ENCODE measurements around the gene ISLR. TPM values are rescaled to one million over a fixed set of nuclear protein-coding genes. Genes with fewer than 3 reads are reported as not detected.
A peak's percentile ranks its signal among the peaks of the same experiment; 100 is the strongest.

The ISLR gene
- total and polyA plus RNA-seq, 2 of the 8 experiments (the other 6 are each of a cell fraction or from before 2014, with no cell fraction given) = 0.29 to 0.35 TPM

- Histone ChIP-seq H3K9me3 (ENCODE audit: insufficient read depth in 2 of 2, low read depth in 1 of 2, low read length in 1 of 2) (no peaks in the 10 kb centered on the region), H3K14ac (ENCODE audit: insufficient read length) (no peak overlapping the region), H2AFZ (ENCODE audit: low read length) (no peak overlapping the region), H3K23me2 (ENCODE audit: low read depth, low read length) (peaks cover 2% of the 10 kb centered on the region), H4K91ac (replicated peaks; ENCODE audit: insufficient read length, low read length) (peak overlapping the region; percentile 54), H3K36me3 (ENCODE audit: control insufficient read depth in 2 of 4, insufficient read depth in 4 of 4, low read length in 3 of 4) (no peaks in the 10 kb centered on the region), H3K4me1 (replicated peaks in 1 of 4; ENCODE audit: control insufficient read depth in 3 of 4, insufficient read depth in 4 of 4, low read length in 3 of 4) (peaks cover 27 to 37% (median 31%) of the 10 kb centered on the region in 4 experiments), H2BK5ac (ENCODE audit: low read depth, low read length) (no peak overlapping the region), H3K4me3 (ENCODE audit: extremely low read depth in 1 of 4, insufficient read depth in 2 of 4, low read depth in 3 of 4, low read length in 4 of 4) (peak overlapping the region in 2 of 4 experiments; percentile 1 to 8; a peak in 1 of 8 replicates), H4K8ac (ENCODE audit: extremely low read depth, insufficient read depth, low read length) (no peak overlapping the region), H3K56ac (replicated peaks; ENCODE audit: insufficient read length, low read depth, low read length) (no peak overlapping the region), H4K5ac (ENCODE audit: insufficient read length, low read depth, low read length) (no peak overlapping the region), H2AK5ac (ENCODE audit: low read depth, low read length) (no peak overlapping the region), H3K18ac (ENCODE audit: extremely low read depth, low read length) (no peak overlapping the region), H3K27ac (ENCODE audit: low read depth, low read length) (no peak overlapping the region), H2BK15ac (ENCODE audit: low read length) (no peak overlapping the region; the same call in 1 of the 2 replicates), H3K79me1 (ENCODE audit: low read depth, low read length) (no peaks in the 10 kb centered on the region), H3K23ac (ENCODE audit: insufficient read length) (no peak overlapping the region), H2BK12ac (ENCODE audit: low read depth, low read length) (no peak overlapping the region), H3K4me2 (ENCODE audit: insufficient read depth in 1 of 2, low read depth in 2 of 2, low read length in 2 of 2) (peak overlapping the region; percentile 9 to 10; a peak in 3 of 4 replicates), H3K4ac (replicated peaks; ENCODE audit: insufficient read length, low read depth, low read length) (no peak overlapping the region), H2BK20ac (ENCODE audit: low read length) (no peak overlapping the region), H3K9ac (replicated peaks in 1 of 4; ENCODE audit: extremely low read depth in 1 of 4, low read depth in 3 of 4, low read length in 3 of 4) (no peak overlapping the region), H3K27me3 (replicated peaks in 1 of 4; ENCODE audit: control insufficient read depth in 3 of 4, extremely low read depth in 1 of 4, insufficient read depth in 3 of 4, low read length in 3 of 4) (peaks cover 5 to 39% (median 33%) of the 10 kb centered on the region in 4 experiments), H3K79me2 (ENCODE audit: control insufficient read depth in 1 of 2, insufficient read depth in 2 of 2, low read length in 2 of 2) (no peaks in the 10 kb centered on the region), H4K20me1 (replicated peaks in 1 of 2; ENCODE audit: control insufficient read depth in 1 of 2, insufficient read depth in 2 of 2, low read length in 2 of 2) (peaks cover 1 to 2% of the 10 kb centered on the region in 2 experiments), H2BK120ac (replicated peaks; ENCODE audit: low read depth, low read length) (no peak overlapping the region)
- 62% methylated on average over 5 of the region's 8 CpGs; no CpG with 5 or more reads in 1 of the 2 experiments for WGBS, 2 experiments (ENCODE audit: extremely low coverage in 1 of 2, insufficient coverage in 1 of 2, insufficient read length in 1 of 2, insufficient replicate concordance in 2 of 2, low coverage in 1 of 2, low lambda C conversion rate in 2 of 2, missing lambda C conversion rate in 1 of 2)
- no peak for DNase-seq (ENCODE audit: low read depth in 1 of 2, low spot score in 2 of 2)
- no peak for FAIRE-seq
- POLR2A ChIA-PET (ENCODE audit: partially characterized antibody) = interaction anchor here (1.0 to 7.0 kb wide), 3 partner anchors 9 to 28 kb away, joined by 3 to 58 read pairs (median 6); partner anchors contain the start of gene STRA6
- CTCF ChIA-PET (ENCODE audit: partially characterized antibody) = interaction anchor here (0.9 to 2.2 kb wide), 7 partner anchors 9 to 93 kb away, joined by 3 to 8 read pairs (median 3); no protein-coding TSS in a partner anchor
- TF ChIP-seq POLR2A (IDR thresholded peaks at IDR 0.05; ENCODE audit: control extremely low read depth in 1 of 2, low read depth in 2 of 2, low read length in 2 of 2) (no peak), SIN3A (conservative IDR thresholded peaks at IDR 0.05 in 1 of 2, IDR thresholded peaks at IDR 0.05 in 1 of 2; ENCODE audit: low read depth in 1 of 2, low read length in 2 of 2) (no peak), TBP (IDR thresholded peaks at IDR 0.05; ENCODE audit: low read depth, low read length) (no peak), KDM5A (IDR thresholded peaks at IDR 0.05; ENCODE audit: low read length) (no peak), TEAD4 (IDR thresholded peaks at IDR 0.05; ENCODE audit: low read depth, low read length) (no peak), ZNF274 (IDR thresholded peaks at IDR 0.05; ENCODE audit: borderline replicate concordance, extremely low read depth, low read length) (no peak), GABPA (IDR thresholded peaks at IDR 0.05; ENCODE audit: borderline replicate concordance, insufficient read depth, low read length) (no peak), ASH2L (IDR thresholded peaks at IDR 0.05; ENCODE audit: low read length) (no peak), RXRA (IDR thresholded peaks at IDR 0.05; ENCODE audit: insufficient read depth, low read depth, low read length) (no peak), YY1 (IDR thresholded peaks at IDR 0.05; ENCODE audit: low read depth, low read length) (no peak)
Observed at GRCh38 chr15:74215958-74216357, 42.4 kb downstream of the ISLR start.

All from H1 (cell line).